Smooth muscle cell of the brain vasculature (primary cell): Measurements from ENCODE around the gene SLC6A6.

Experiments
- DNase-seq: peaks from one replicate; pipeline ENCODE4 v3.0.0-alpha.2; 2012; ENCODE audit warnings: low read depth, low spot score

Gene SLC6A6

GRCh38 chr3:14402304-14402811, at the start of gene SLC6A6:
Gene SLC6A6, plus strand, starts transcription at chr3:14402606. Its CDS starts 41,029 bp downstream, at chr3:14443635.
- DNase-seq: peak; percentile 52

DNA sequence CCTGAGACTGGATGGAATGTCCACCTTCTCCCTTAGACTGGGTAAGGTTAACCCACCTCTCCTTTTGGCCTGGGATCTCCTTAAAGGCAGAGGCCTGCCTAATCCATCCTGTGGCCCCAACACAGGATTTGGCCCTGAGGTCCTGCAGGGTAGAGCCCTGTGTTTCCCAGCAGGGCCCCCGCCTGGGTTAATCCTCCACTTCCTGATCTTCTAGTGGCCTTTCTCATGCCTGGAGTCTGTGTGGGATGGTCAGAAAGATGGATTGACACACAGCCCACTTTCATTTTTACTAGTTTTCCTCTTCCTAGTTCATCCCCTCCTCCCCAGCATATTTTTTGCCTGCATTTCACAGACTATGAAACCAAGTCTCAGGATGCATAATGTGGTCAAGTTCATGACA, 48.9 kb upstream of the SLC6A6 start:
- no peak for DNase-seq

DNA sequence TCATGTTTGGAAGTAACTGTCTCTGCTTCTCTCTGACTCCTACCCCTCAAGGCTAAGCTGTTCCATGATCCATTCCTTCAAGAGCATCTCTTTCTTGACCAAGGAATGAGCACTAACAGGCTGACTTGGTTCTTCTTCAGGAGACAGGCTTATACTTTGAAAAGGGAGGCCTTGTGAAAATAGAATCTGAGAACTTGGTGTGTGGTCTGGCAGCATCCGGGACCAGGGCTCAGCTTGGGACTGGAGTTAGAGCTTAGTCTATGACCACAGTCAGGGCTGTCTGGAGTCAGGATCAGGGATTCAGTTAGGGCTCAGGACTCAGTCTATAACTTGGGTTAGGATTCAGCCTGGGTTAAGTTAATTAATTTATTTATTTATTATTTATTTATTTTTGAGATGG, 44.9 kb upstream of the SLC6A6 start:
- DNase-seq: no peak

DNA sequence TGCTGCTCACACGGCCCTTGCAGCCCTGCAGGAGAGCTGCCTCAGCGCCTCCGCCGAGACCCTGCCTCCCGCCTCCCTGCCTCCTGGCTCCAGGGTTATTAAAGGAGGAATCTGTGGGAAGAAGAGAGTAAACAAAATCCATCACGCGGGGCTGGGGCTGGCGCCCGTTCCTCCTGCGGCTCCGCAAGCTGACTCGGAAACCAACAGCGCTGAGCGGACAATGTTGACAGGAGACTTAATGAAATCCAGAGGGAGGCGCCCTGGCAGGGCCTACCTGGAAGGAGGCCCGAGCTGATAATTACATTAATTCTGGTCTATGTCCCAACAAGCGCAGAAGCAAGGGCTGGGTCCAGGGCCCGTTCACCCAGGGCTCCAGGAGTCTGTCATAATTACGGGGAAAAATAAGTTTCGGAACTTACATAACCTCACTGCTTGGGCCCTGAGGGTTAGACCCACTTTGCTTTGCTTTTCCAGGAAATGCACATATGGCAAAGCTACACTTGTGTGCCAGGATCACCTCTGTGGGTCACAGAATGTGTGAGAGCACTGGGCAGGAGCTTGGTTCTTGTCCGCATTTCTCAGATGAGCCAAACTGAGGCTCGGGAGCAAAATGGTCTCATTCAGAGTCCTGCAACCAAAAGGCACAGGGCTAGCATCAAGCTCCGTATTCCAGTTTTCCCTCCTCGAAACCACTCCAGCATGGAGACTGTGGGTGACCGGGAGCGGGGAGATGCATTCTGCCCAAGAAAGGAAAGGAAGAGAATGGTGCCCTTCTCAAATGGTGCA, 43.8 kb upstream of the SLC6A6 start:
- no peak for DNase-seq

GRCh38 chr3:14359348-14359747, 43.1 kb upstream of the SLC6A6 start:
- DNase-seq: no peak

DNA sequence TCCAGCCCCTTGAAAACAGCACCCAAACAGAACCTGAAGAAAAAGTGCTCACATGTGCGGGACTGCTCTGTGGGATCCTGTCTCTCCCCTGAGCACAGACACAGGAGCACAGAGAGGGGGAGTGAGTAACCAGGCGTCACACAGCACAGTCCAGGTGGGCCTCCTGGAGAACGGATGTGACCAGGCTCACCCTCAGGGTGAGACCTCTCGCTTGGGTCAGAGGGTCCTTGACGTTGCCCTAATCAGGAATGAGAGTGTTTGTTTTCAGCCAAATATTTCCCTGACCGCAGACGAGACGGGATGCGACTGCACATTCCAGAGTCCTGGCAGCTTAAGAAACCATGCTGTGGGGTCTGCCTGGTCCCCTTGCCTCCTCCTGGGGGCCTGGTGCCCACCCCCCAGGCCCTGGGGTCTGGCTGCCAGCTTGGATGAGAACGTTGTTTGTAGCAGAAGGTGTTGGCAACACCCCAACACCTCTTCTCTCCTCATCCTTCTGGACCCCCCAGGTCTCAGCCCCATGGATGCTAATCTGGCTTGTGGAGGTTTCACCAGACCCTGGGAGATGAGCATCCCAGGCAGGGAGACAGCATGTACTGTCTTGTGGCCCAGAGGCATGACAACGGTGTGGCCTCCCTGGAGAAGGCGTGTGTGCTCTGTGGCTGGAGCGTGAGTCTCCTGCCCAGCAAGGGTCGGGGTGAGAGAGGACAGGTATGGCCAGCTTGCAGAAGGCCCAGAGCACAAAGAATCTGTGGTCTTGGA, 42.1 kb upstream of the SLC6A6 start:
- DNase-seq: no peak

- no peak for DNase-seq
Measured at GRCh38 chr3:14361068-14361677, 41.2 kb upstream of the SLC6A6 start.

GRCh38 chr3:14362890-14363289, 39.5 kb upstream of the SLC6A6 start:
- no peak for DNase-seq

DNA sequence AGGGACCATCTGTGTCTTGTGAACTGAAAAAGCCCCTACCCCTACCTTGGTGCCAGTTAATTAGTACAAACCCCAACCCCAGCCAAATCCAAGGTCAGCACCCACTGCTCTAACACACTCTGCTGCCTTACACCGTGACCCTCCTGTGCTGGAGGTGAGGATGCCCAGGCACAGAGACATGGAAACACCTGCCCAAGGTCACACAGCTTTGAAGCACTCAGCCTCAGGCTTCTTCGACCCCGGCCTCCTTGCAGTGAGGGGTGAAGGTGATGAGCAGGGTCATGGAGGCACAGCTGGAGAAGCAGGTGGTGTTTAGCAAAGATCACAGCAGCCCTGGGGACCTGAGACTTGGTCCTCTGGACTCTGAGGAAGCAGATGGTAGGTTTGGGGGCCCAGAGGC, 39.0 kb upstream of the SLC6A6 start:
- DNase-seq: no peak

GRCh38 chr3:14363991-14364390, 38.4 kb upstream of the SLC6A6 start:
- DNase-seq: no peak

DNA sequence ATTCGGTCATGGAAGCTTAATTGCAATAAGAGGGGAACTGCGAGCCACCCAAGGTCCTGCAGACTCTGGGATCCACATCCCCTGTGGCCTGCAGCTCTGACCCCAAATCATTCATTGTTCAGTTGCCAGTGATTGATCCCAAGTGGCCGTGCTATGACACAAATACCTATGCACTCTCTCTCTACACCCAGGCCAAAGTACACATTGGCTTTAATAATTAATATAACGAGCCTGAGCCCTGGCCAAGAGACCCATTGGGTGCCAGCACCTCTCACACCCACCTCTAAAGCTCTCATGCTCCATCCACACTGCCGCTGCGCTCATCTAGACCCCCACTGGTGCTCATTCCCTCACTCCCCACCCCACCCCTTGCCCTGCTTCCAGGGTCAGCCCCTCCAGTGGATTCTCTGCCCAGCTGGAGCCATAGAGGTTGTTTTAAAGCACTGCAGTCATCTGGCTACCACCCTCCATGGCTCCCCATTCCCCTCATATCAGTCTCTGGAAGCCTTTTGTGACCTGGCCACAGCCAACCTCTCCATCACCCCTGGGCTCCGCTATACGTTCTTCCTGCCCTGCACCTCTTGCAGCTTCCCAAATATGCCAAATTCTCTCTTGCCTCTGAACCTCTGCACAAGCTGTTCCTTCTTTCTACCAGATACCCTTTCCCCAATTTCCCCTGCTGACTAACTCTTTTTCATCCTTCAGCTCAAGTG, 37.7 kb upstream of the SLC6A6 start:
- no peak for DNase-seq

DNA sequence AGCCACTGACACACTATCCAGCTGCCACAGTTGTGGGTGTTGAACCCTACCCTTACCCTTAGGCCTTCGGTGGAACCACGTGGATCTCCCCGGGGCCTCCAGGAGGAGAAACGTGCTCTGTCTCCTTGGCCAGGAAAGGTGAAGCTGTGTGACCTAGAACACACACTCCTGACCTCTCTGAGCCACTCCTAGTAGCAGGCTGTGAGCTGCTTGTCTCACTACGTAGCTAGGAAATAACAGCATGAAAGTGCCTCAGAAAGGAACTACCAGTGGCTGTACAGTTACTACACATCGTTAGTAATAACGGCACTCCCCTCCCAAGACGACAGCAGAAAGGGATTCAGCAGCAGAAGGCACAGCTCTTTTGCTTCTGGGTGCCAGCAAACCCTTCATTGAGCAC, 36.2 kb upstream of the SLC6A6 start:
- no peak for DNase-seq

- DNase-seq: no peak
Measured at GRCh38 chr3:14366915-14367823, 35.2 kb upstream of the SLC6A6 start.

GRCh38 chr3:14368146-14368545, 34.3 kb upstream of the SLC6A6 start:
- no peak for DNase-seq

GRCh38 chr3:14368885-14369284, 33.5 kb upstream of the SLC6A6 start:
- DNase-seq: no peak

DNA sequence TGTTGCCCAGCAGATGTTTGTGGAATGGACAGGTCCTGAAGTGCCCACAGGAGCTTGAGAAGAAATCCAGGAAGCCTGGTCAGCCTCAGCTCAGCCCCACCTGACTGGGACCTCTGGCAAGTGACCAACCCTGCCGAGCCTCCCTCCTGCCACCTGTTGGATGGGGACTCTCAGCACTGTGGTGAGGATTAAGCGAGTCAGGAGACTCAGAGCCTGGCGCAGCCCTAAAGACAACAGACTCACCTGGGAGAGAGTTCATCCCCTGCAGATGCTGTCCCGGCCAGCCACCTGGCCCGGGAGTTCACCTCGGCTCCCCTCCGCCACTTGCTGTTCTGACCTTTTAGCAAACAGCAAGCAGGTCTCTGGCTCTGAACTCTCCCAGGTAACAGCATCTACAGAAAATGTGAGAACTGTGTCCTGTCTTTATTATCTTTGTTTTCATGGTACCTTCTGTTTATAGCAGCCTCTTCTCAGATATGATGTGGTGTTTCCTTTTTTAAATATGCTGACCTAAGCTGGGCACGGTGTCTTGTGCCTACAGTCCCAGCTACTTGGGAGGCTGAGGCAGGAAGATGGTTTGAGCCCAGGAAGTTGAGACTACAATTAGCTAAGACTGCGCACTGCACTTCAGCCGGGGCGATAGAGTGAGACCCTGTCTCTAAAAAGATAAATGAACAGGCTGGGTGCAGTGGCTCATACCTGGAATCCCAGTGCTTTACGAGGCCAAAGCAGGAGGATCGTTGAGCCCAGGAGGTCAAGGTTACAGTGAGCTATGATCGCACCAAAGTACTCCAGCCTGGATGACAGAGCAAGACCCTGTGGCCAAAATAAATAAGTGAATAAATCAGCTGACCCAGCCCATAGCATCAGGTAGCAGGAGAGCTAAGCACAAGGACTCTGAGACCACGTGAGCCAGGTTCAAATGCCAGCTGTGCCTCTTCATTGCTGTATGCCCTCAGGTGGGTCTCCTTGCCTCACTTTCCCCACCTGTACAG, 32.4 kb upstream of the SLC6A6 start:
- no peak for DNase-seq

DNA sequence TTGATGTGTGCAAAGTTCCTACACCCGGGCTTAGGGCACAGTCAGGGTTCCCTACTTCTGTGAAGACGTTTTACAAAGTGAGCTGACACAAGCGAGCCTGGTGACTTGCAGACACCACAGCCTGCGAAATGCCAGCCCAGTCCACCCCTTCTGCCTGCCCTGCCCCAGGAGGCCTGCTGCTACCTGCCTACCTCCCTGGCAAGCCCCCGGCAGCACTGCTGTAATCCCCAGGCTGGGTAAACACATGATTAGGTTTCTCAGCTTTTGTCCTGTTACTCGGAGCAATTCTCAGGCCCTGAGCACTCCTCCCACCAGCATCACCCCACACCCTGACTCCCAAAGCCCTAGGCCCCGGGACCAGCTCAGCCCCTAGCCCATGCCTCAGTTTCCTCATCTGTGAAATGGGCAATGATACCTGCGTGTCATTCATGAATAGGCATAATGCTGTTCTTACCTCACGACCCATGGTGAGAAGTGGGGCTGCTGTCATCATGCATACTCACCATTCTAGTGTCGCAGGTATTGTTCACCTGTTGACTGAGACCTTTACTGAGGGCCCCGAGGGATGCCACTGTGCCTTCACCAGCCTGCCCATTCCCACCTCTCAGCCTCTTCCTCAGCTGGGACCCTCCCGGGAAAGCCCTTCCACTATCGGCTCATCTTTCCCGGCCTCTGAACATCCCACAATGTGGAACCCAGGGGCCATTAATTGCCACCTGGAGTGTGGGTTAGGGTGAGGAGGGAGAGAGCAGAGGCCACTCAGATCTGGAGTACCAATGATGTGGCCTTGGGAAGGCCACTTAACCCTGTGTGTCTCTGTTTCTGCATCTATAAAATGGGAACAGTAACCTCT, 31.5 kb upstream of the SLC6A6 start:
- DNase-seq: no peak
